Calu3 (cell line): ENCODE results near the gene AMY1A. TPM values are rescaled to one million over a fixed set of nuclear protein-coding genes. Genes with fewer than 3 reads are reported as not detected.
"Not testable (repeated sequence)": the region's sequence is repeated elsewhere in the genome, so short reads cannot be mapped to it uniquely, and the experiment has no call there.

Experiments
- Bru-seq: library from RNA; stranded (reverse); fragments of 400-500 nt; gene quantifications from one replicate; lab custom pipeline; 2021; lab: Mats Ljungman, UMichigan
- BruChase-seq, 2 experiments: library from RNA; stranded (reverse); fragments of 400-500 nt; gene quantifications; one replicate each; lab custom pipeline; 2021; lab: Mats Ljungman, UMichigan
- BruUV-seq: library from RNA; stranded (reverse); fragments of 400-500 nt; replicated peaks from 2 replicates; lab custom pipeline; 2021; lab: Mats Ljungman, UMichigan
- CTCF ChIA-PET: fragments of 300-600 bp; sonication (Branson Sonifier 250); formaldehyde crosslinking; loops from one replicate; lab custom pipeline; 2022; ENCODE audit warnings: antibody characterized with exemption; lab: Charles Lee
- DNase-seq: peaks from one replicate; pipeline ENCODE4 v3.0.0; 2022
- H3K27ac Mint-ChIP-seq: one replicate; pipeline ENCODE4 v1.8.0; 2022; ENCODE audit warnings: mixed read lengths; ENCODE audit not compliant: unreplicated experiment
- H3K27me3 Mint-ChIP-seq: one replicate; pipeline ENCODE4 v1.8.0; 2022; ENCODE audit warnings: mixed read lengths; ENCODE audit not compliant: unreplicated experiment
- H3K36me3 Mint-ChIP-seq: one replicate; pipeline ENCODE4 v1.8.0; 2022; ENCODE audit warnings: mild to moderate bottlenecking, moderate library complexity, mixed read lengths; ENCODE audit not compliant: insufficient read depth, unreplicated experiment
- H3K4me1 Mint-ChIP-seq: one replicate; pipeline ENCODE4 v1.8.0; 2022; ENCODE audit warnings: mild to moderate bottlenecking, low read depth, mixed read lengths; ENCODE audit not compliant: unreplicated experiment
- H3K4me3 Mint-ChIP-seq: one replicate; pipeline ENCODE4 v1.8.0; 2022; ENCODE audit warnings: mild to moderate bottlenecking, low read depth, moderate library complexity, mixed read lengths; ENCODE audit not compliant: unreplicated experiment
- H3K9me3 Mint-ChIP-seq: one replicate; pipeline ENCODE4 v1.8.0; 2022; ENCODE audit warnings: low read depth, mixed read lengths; ENCODE audit not compliant: unreplicated experiment
- CTCF ChIP-seq: fragments of 200-600 bp; IDR thresholded peaks from one replicate; pipeline ENCODE4 v1.8.0; 2022; ENCODE audit warnings: antibody characterized with exemption; ENCODE audit not compliant: unreplicated experiment
- intact Hi-C: fragments of 100-400 bp; cut with micrococcal nuclease; formaldehyde crosslinking; loops from one replicate; pipeline ENCODE4 v1.10.0; 2022; ENCODE audit not compliant: unreplicated experiment
- long read RNA-seq: library from polyadenylated mRNA; stranded (forward); transcript quantifications from one replicate; pipeline ENCODE4 v2.0.0, GENCODE V29; 2022
- total RNA-seq: library from RNA; stranded (reverse); gene quantifications from 2 replicates; pipeline ENCODE4 v1.2.3, GENCODE V29; 2022

AMY1A gene
- total RNA-seq (not detected in 2 replicates), Bru-seq, nascent RNA (not detected), BruChase-seq, experiment 1, labeled RNA remaining after a 6-hour chase (not detected), BruChase-seq, experiment 2, labeled RNA remaining after a 2-hour chase (not detected)
- long read RNA-seq = 0 reads

GRCh38 chr1:103655460-103655859 is at the start of gene AMY1A:
Gene AMY1A (plus strand): TSS chr1:103655760. CDS start chr1:103656331, 571 bp downstream.
- H3K4me1 Mint-ChIP-seq, intact Hi-C loops, DNase-seq, H3K9me3 Mint-ChIP-seq, H3K36me3 Mint-ChIP-seq, CTCF ChIA-PET, BruUV-seq, H3K4me3 Mint-ChIP-seq, H3K27me3 Mint-ChIP-seq, H3K27ac Mint-ChIP-seq: not testable (repeated sequence)

DNA sequence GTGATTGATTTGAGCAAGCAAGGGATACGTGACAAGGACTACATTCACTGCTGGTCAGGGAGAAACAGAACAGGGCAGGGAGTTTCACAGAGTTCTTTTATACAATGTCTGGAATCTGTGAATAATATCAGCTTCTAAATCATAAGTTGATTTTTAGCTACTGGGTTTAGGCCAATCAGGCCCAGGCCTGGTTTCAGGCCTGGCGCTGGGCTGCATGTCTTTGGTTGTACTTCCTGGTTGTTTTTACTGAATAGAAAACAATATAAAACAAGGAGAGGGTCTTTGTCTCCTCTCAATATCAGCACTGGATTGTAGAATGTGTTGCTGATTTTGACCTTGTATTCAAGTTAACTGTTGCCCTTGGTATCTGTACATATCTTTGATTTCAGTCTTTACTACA is 39.2 kb upstream of the AMY1A start:
- no TSS peak for BruUV-seq
- no peak for TF ChIP-seq CTCF

DNA sequence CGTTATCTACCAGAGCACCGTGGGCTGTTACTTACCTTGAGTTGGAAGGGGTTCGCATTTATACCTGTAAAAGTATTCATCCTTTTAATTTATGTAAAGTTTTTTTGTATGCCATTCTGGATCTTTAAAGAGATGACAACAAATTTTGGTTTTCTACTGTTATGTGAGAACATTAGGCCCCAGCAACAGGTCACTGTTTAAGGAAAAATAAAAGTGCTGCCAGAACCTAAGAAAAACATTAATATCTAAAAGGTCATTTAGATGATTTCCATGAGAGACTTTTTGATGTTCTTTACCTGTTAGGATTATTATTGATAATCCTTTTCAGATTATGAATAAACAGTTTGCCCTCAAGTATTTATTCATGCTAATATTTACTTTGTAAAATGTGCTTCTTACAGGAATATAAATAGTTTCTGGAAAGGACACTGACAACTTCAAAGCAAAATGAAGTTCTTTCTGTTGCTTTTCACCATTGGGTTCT is 38.5 kb upstream of the AMY1A start, which contains the start of gene AMY2A:
TSS of gene AMY2A (plus strand) at position 434 of the 484 bp plus-strand sequence. CDS start at position 448, 14 bp downstream.
- BruUV-seq, CTCF ChIA-PET, H3K9me3 Mint-ChIP-seq: not testable (repeated sequence)

More for the DNA sequence above, 39.2 kb upstream of the AMY1A start:
- Mint-ChIP-seq H3K4me3 (no peak overlapping the region), H3K27ac (no peak overlapping the region), H3K9me3 (no peaks in the 10 kb centered on the region), H3K27me3 (no peaks in the 10 kb centered on the region), H3K4me1 (no peaks in the 10 kb centered on the region), H3K36me3 (no peaks in the 10 kb centered on the region)
- intact Hi-C loops = no loop called here
- CTCF ChIA-PET = no interaction called here
- DNase-seq = no peak

GRCh38 chr1:103627436-103627835 is 28.1 kb upstream of the AMY1A start:
- H3K9me3 Mint-ChIP-seq, CTCF ChIA-PET, H3K27ac Mint-ChIP-seq, H3K4me3 Mint-ChIP-seq, DNase-seq, H3K4me1 Mint-ChIP-seq, H3K36me3 Mint-ChIP-seq, intact Hi-C loops, H3K27me3 Mint-ChIP-seq, BruUV-seq: not testable (repeated sequence)

More for the DNA sequence above, 38.5 kb upstream of the AMY1A start, which contains the start of gene AMY2A:
- intact Hi-C loops, H3K27ac Mint-ChIP-seq, DNase-seq, H3K36me3 Mint-ChIP-seq, H3K4me1 Mint-ChIP-seq, H3K27me3 Mint-ChIP-seq, H3K4me3 Mint-ChIP-seq: not testable (repeated sequence)

GRCh38 chr1:103641194-103641593 is 14.4 kb upstream of the AMY1A start:
- DNase-seq, H3K4me3 Mint-ChIP-seq, H3K36me3 Mint-ChIP-seq, CTCF ChIA-PET, H3K27ac Mint-ChIP-seq, intact Hi-C loops, BruUV-seq, H3K4me1 Mint-ChIP-seq, H3K27me3 Mint-ChIP-seq, H3K9me3 Mint-ChIP-seq: not testable (repeated sequence)

GRCh38 chr1:103643908-103644307 is 11.7 kb upstream of the AMY1A start:
- intact Hi-C loops, H3K4me3 Mint-ChIP-seq, H3K9me3 Mint-ChIP-seq, DNase-seq, BruUV-seq, CTCF ChIA-PET, H3K27me3 Mint-ChIP-seq, H3K4me1 Mint-ChIP-seq, H3K27ac Mint-ChIP-seq, H3K36me3 Mint-ChIP-seq: not testable (repeated sequence)

DNA sequence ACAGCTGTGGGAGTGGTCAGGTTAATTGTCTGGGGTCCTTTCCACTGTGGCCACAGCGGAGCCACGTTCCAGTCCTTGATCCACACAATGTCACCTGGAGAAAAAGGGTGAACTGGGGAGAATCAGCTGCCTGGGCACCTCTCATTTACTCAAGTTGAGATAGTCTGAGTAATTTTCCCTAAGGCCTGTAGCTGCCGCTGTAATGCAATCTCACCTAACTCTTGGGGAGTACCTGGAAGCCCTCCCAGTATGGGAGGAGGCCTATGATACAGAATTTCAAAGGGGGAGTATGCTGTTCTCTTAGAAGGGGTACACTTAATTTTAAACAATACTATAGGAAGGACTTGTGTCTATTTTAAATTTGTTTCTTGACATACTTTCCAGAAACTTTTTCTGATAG is 5.3 kb upstream of the AMY1A start:
- CTCF ChIA-PET, BruUV-seq, H3K27me3 Mint-ChIP-seq, H3K4me3 Mint-ChIP-seq, H3K36me3 Mint-ChIP-seq, DNase-seq, H3K27ac Mint-ChIP-seq, H3K4me1 Mint-ChIP-seq, intact Hi-C loops, H3K9me3 Mint-ChIP-seq: not testable (repeated sequence)

DNA sequence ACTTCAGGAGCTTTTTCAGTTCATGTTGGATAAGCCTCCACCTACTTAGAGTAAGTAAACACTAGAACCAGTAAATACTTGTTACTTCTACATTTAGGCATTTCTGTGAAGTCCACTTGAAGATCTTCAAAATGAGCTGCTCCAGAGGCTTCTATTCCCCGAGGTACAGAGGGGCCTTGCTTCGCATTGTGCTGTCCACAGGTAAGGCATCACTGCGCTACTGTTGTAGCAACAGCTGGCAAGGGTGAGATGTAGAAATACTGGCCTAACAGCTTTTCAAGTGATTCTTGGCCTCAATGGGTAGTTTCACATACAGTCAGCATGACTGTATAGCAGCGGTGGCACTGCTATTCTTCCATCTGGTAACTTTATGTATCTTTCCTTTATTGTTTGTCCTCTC is 4.7 kb upstream of the AMY1A start:
- H3K4me1 Mint-ChIP-seq, H3K4me3 Mint-ChIP-seq, H3K27ac Mint-ChIP-seq, DNase-seq, H3K36me3 Mint-ChIP-seq, CTCF ChIA-PET, BruUV-seq, intact Hi-C loops, H3K9me3 Mint-ChIP-seq, H3K27me3 Mint-ChIP-seq: not testable (repeated sequence)

GRCh38 chr1:103654133-103654532 is 1.4 kb upstream of the AMY1A start:
- H3K9me3 Mint-ChIP-seq, intact Hi-C loops, DNase-seq, BruUV-seq, H3K27ac Mint-ChIP-seq, H3K4me1 Mint-ChIP-seq, H3K27me3 Mint-ChIP-seq, H3K36me3 Mint-ChIP-seq, H3K4me3 Mint-ChIP-seq, CTCF ChIA-PET: not testable (repeated sequence)
